ENCODE measurements around the gene APOL1. TPM values are rescaled to one million over a fixed set of nuclear protein-coding genes. Genes with fewer than 3 reads are reported as not detected.

APOL1 gene
- total RNA-seq, 1 donor from 2014 or later, result 10.4 TPM

- ATAC-seq (ENCODE audit: low read depth) (no peak), DNase-seq (no peak)
- no peak for TF ChIP-seq CTCF (IDR thresholded peaks at IDR 0.05)
- Mint-ChIP-seq H3K4me3 (no peak overlapping the region), H3K27ac (no peak overlapping the region), H3K4me1 (peaks cover 65% of the 10 kb centered on the region), H3K36me3 (ENCODE audit: low read depth) (peaks cover 58% of the 10 kb centered on the region), H3K27me3 (no peaks in the 10 kb centered on the region), H3K9me3 (no peaks in the 10 kb centered on the region)
- CTCF ChIA-PET, result no interaction called here
- POLR2A ChIA-PET, result interaction anchor here (3.1 kb wide), 1 partner anchor 17 kb away, joined by 13 read pairs; the partner anchor contains the start of gene APOL1
- intact Hi-C loops (cut with micrococcal nuclease), result loop anchor here (5.0 kb wide), 1 partner anchor 39 kb away; no protein-coding TSS in a partner anchor
These were observed 16.3 kb upstream of the APOL1 start for GRCh38 chr22:36236388-36237319.

GRCh38 chr22:36237462-36238372 lies 15.2 kb upstream of the APOL1 start:
- no peak for DNase-seq
- no peak for ATAC-seq (ENCODE audit: low read depth)
- POLR2A ChIA-PET, result interaction anchor here (1.1 to 3.1 kb wide), 3 partner anchors 16 to 77 kb away, joined by 3 to 13 read pairs (median 5); partner anchors contain the start of genes APOL1 and APOL3
- H3K36me3 Mint-ChIP-seq (ENCODE audit: low read depth), result peaks cover 47% of the 10 kb centered on the region
- intact Hi-C loops (cut with micrococcal nuclease), result loop anchor here (2.0 to 5.0 kb wide), 2 partner anchors 15 to 40 kb away; partner anchors contain the start of gene APOL1
- no peaks in the 10 kb centered on the region for H3K27me3 Mint-ChIP-seq
- no peaks in the 10 kb centered on the region for H3K9me3 Mint-ChIP-seq
- TF ChIP-seq CTCF (IDR thresholded peaks at IDR 0.05), result no peak
- CTCF ChIA-PET, result interaction anchor here (1.0 to 2.9 kb wide), 2 partner anchors 63 to 249 kb away, joined by 3 to 12 read pairs; no protein-coding TSS in a partner anchor
- peak overlapping the region; percentile 98 for H3K4me3 Mint-ChIP-seq
- peaks cover 58% of the 10 kb centered on the region for H3K4me1 Mint-ChIP-seq
- peak overlapping the region; percentile 94 for H3K27ac Mint-ChIP-seq

GRCh38 chr22:36238373-36239149 lies 14.4 kb upstream of the APOL1 start:
- Mint-ChIP-seq H3K4me1 (peaks cover 50% of the 10 kb centered on the region), H3K27ac (peak overlapping the region; percentile 94), H3K9me3 (peaks cover 3% of the 10 kb centered on the region), H3K36me3 (ENCODE audit: low read depth) (peaks cover 39% of the 10 kb centered on the region), H3K4me3 (peak overlapping the region; percentile 98), H3K27me3 (no peaks in the 10 kb centered on the region)
- CTCF ChIA-PET, result interaction anchor here (0.6 to 2.9 kb wide), 11 partner anchors 15 to 248 kb away, joined by 3 to 12 read pairs (median 3); partner anchors contain the start of gene APOL1
- POLR2A ChIA-PET, result interaction anchor here (0.5 to 3.1 kb wide), 11 partner anchors 10 to 829 kb away, joined by 3 to 13 read pairs (median 3); partner anchors contain the start of genes APOL1, APOL3, EIF3D and FOXRED2
- TF ChIP-seq CTCF (IDR thresholded peaks at IDR 0.05), result no peak
- DNase-seq, result no peak
- peak; percentile 3 for ATAC-seq (ENCODE audit: low read depth)
- intact Hi-C loops (cut with micrococcal nuclease), result loop anchor here (1.0 to 5.0 kb wide), 3 partner anchors 14 to 41 kb away; partner anchors contain the start of gene APOL1

GRCh38 chr22:36239150-36239400 lies 13.9 kb upstream of the APOL1 start:
- Mint-ChIP-seq H3K4me3 (peak overlapping the region; percentile 98), H3K27ac (peak overlapping the region; percentile 94), H3K9me3 (peaks cover 3% of the 10 kb centered on the region), H3K27me3 (no peaks in the 10 kb centered on the region), H3K36me3 (ENCODE audit: low read depth) (peaks cover 34% of the 10 kb centered on the region), H3K4me1 (peaks cover 46% of the 10 kb centered on the region)
- intact Hi-C loops (cut with micrococcal nuclease), result loop anchor here (1.0 to 5.0 kb wide), 3 partner anchors 14 to 42 kb away; partner anchors contain the start of gene APOL1
- TF ChIP-seq CTCF (IDR thresholded peaks at IDR 0.05), result no peak
- CTCF ChIA-PET, result interaction anchor here (0.6 to 2.9 kb wide), 10 partner anchors 14 to 247 kb away, joined by 3 to 12 read pairs (median 4); partner anchors contain the start of gene APOL1
- DNase-seq (no peak), ATAC-seq (ENCODE audit: low read depth) (peak; percentile 38)
- POLR2A ChIA-PET, result interaction anchor here (0.5 to 3.1 kb wide), 11 partner anchors 10 to 1352 kb away, joined by 3 to 13 read pairs (median 3); partner anchors contain the start of genes APOL1, EIF3D, FOXRED2 and TXN2
